SK-N-SH (cell line): ENCODE data around the gene LHFPL6. TPM values are rescaled to one million over a fixed set of nuclear protein-coding genes. Genes with fewer than 3 reads are reported as not detected.

ENCODE experiments used
- CTCF ChIA-PET: fragments of 300-600, 350-600 bp; formaldehyde crosslinking; extraction: SDS; loops from one replicate; lab custom pipeline; 2021; lab: Yijun Ruan, JAX
- POLR2A ChIA-PET: fragments of 350-600 bp; sonication (Branson Sonifier 250); formaldehyde crosslinking; extraction: SDS; loops from one replicate; lab custom pipeline; 2020; ENCODE audit warnings: antibody characterized with exemption, inconsistent platforms; lab: Yijun Ruan, JAX
- DNase-seq: peaks from one replicate; pipeline ENCODE4 v3.0.0; 2012
- H2AFZ ChIP-seq: fragments of 200-600 bp; sonication (generic); 2 replicates; pipeline ENCODE4 v1.8.1; 2016; ENCODE audit warnings: antibody characterized with exemption, mild to moderate bottlenecking, low read depth
- H3F3A ChIP-seq: fragments of 200-600 bp; sonication (generic); replicated peaks from 2 replicates; pipeline ENCODE3; 2016; ENCODE audit warnings: antibody characterized with exemption, mild to moderate bottlenecking; ENCODE audit not compliant: insufficient read depth
- H3K27ac ChIP-seq, 2 experiments: fragments of 200-500 bp in 1 of 2; fragments of 200-600 bp in 1 of 2; sonication (Bioruptor generic) in 1 of 2; sonication (generic), shearing (Covaris generic) in 1 of 2; 2 replicates each; pipeline versions ENCODE4 v1.5.1 to v1.6.1; 2014 to 2016; ENCODE audit warnings: low read depth in 2 of 2, inconsistent platforms in 1 of 2, low read length in 1 of 2, mild to moderate bottlenecking in 1 of 2, mixed read lengths in 1 of 2
- H3K27me3 ChIP-seq: fragments of 200-600 bp; sonication (generic), shearing (Covaris generic); 2 replicates; pipeline ENCODE4 v1.6.1; 2016; ENCODE audit warnings: mixed run types; ENCODE audit not compliant: insufficient read depth
- H3K36me3 ChIP-seq, 2 experiments: fragments of 200-500 bp in 1 of 2; fragments of 200-600 bp in 1 of 2; sonication (Bioruptor generic) in 1 of 2; sonication (generic) in 1 of 2; replicated peaks in 1 of 2; 2 replicates each; pipeline versions ENCODE3 to v1.5.1; 2014 to 2016; ENCODE audit warnings: low read length in 1 of 2, mild to moderate bottlenecking in 1 of 2; ENCODE audit not compliant: insufficient read depth in 2 of 2, control insufficient read depth in 1 of 2
- H3K4me1 ChIP-seq, 2 experiments: fragments of 200-500 bp in 1 of 2; fragments of 200-600 bp in 1 of 2; sonication (Bioruptor generic) in 1 of 2; sonication (generic), shearing (Covaris generic) in 1 of 2; 2 replicates each; pipeline versions ENCODE4 v1.5.1 to v1.6.1; 2014 to 2016; ENCODE audit warnings: low read depth in 1 of 2, low read length in 1 of 2, mixed run types in 1 of 2; ENCODE audit not compliant: insufficient read depth in 2 of 2, control insufficient read depth in 1 of 2
- H3K4me2 ChIP-seq: fragments of 200-600 bp; sonication (generic), shearing (Covaris generic); 2 replicates; pipeline ENCODE4 v1.6.1; 2017; ENCODE audit warnings: mixed run types
- H3K4me3 ChIP-seq, 2 experiments: fragments of 200-500 bp in 1 of 2; fragments of 200-600 bp in 1 of 2; sonication (Bioruptor generic) in 1 of 2; sonication (generic), shearing (Covaris generic) in 1 of 2; 2 replicates each; pipeline versions ENCODE4 v1.5.1 to v1.8.1; 2014 to 2016; ENCODE audit warnings: low read depth in 2 of 2, inconsistent platforms in 1 of 2, low read length in 1 of 2, mild to moderate bottlenecking in 1 of 2, mixed read lengths in 1 of 2, moderate library complexity in 1 of 2
- H3K79me2 ChIP-seq: fragments of 200-600 bp; sonication (generic); 2 replicates; pipeline ENCODE4 v1.8.1; 2017; ENCODE audit warnings: mild to moderate bottlenecking; ENCODE audit not compliant: insufficient read depth
- H3K9ac ChIP-seq: fragments of 200-600 bp; sonication (generic); 2 replicates; pipeline ENCODE4 v1.6.1; 2017; ENCODE audit warnings: mixed run types
- H3K9me2 ChIP-seq: fragments of 200-600 bp; sonication (generic); 2 replicates; pipeline ENCODE4 v1.6.1; 2017; ENCODE audit warnings: mixed run types
- H3K9me3 ChIP-seq: fragments of 200-600 bp; sonication (generic); 2 replicates; pipeline ENCODE4 v1.6.1; 2017; ENCODE audit warnings: mixed run types, mild to moderate bottlenecking, moderate library complexity
- H4K20me1 ChIP-seq: fragments of 200-600 bp; sonication (generic); 2 replicates; pipeline ENCODE4 v1.6.1; 2017; ENCODE audit warnings: mild to moderate bottlenecking, mixed run types; ENCODE audit not compliant: insufficient read depth
- ELF1 ChIP-seq: IDR thresholded peaks from 2 replicates; pipeline ENCODE4 v1.4.0; 2012
- EP300 ChIP-seq, 2 experiments: IDR thresholded peaks; 2 replicates each; pipeline versions ENCODE4 v1.4.0 to v1.6.1; 2012; ENCODE audit warnings: borderline replicate concordance in 1 of 2, low read depth in 1 of 2, low read length in 1 of 2
- EZH2phosphoT487 ChIP-seq: fragments of 200-600 bp; sonication (generic); IDR thresholded peaks from 2 replicates; pipeline ENCODE4 v1.6.1; 2017; ENCODE audit warnings: low read depth, mixed run types, mild to moderate bottlenecking, antibody characterized with exemption, moderate library complexity, borderline replicate concordance
- FOSL2 ChIP-seq: IDR thresholded peaks from 2 replicates; pipeline ENCODE4 v1.4.0; 2012; ENCODE audit warnings: low read depth, mild to moderate bottlenecking, moderate library complexity, borderline replicate concordance
- FOXJ3 ChIP-seq: sonication (generic); formaldehyde crosslinking; IDR thresholded peaks from 2 replicates; pipeline ENCODE4 v1.5.1; 2020; ENCODE audit warnings: mild to moderate bottlenecking, missing genetic modification reagents
- FOXM1 ChIP-seq: IDR thresholded peaks from 2 replicates; pipeline ENCODE4 v1.4.0; 2012; ENCODE audit warnings: low read depth, mild to moderate bottlenecking
- IRF3 ChIP-seq: fragments of 150-350 bp; IDR thresholded peaks from 2 replicates; pipeline ENCODE4 v1.6.1; 2016; ENCODE audit warnings: mild to moderate bottlenecking, low read depth, low read length
- MEF2A ChIP-seq: IDR thresholded peaks from 2 replicates; pipeline ENCODE4 v1.4.0; 2012; ENCODE audit warnings: low read depth, borderline replicate concordance
- PBX3 ChIP-seq: IDR thresholded peaks from 2 replicates; pipeline ENCODE4; 2012
- POLR2AphosphoS5 ChIP-seq: IDR thresholded peaks from 2 replicates; pipeline ENCODE4 v1.6.1; 2012; ENCODE audit warnings: low read depth, low read length
- RAD21 ChIP-seq: IDR thresholded peaks from 2 replicates; pipeline ENCODE4 v1.6.1; 2012; ENCODE audit warnings: mild to moderate bottlenecking, low read length
- RCOR1 ChIP-seq: fragments of 150-350 bp; IDR thresholded peaks from 2 replicates; pipeline ENCODE4 v1.6.1; 2017; ENCODE audit warnings: antibody characterized with exemption, low read length
- REST ChIP-seq: IDR thresholded peaks from 2 replicates; pipeline ENCODE4 v1.6.1; 2012; ENCODE audit warnings: mild to moderate bottlenecking, low read depth, low read length, moderate library complexity
- TAF1 ChIP-seq: IDR thresholded peaks from 2 replicates; pipeline ENCODE4 v1.6.1; 2012; ENCODE audit warnings: low read depth, mild to moderate bottlenecking, low read length, moderate library complexity, borderline replicate concordance
- TEAD4 ChIP-seq: IDR thresholded peaks from 2 replicates; pipeline ENCODE4 v1.4.0; 2012; ENCODE audit warnings: mild to moderate bottlenecking, borderline replicate concordance; ENCODE audit not compliant: insufficient read depth
- USF1 ChIP-seq: IDR thresholded peaks from 2 replicates; pipeline ENCODE4 v1.4.0; 2012; ENCODE audit warnings: low read depth, borderline replicate concordance
- ZBTB33 ChIP-seq: IDR thresholded peaks from 2 replicates; pipeline ENCODE4 v1.4.0; 2012; ENCODE audit warnings: low read depth, borderline replicate concordance
- WGBS: methylation state at CpG from one replicate; pipeline ENCODE4 v1.1.6; 2017; ENCODE audit warnings: low lambda C conversion rate; 5-methylcytosine and 5-hydroxymethylcytosine counted together
- polyA plus RNA-seq, 3 experiments: library from polyadenylated mRNA; depleted of rRNA; stranded (reverse); fragments of >200 nt; gene quantifications; 2 replicates each; pipeline ENCODE4 v1.2.3, GENCODE V29; 2012

Gene LHFPL6
- polyA plus RNA-seq, 1 of the 3 experiments (the other 2 are of a cell fraction), result 22.2 TPM

- 83% methylated on average over 5 of the region's 5 CpGs for WGBS
- no peaks in the 10 kb centered on the region for H3K9me3 ChIP-seq
- H3K27ac ChIP-seq, result no peak overlapping the region
- CTCF ChIA-PET, result interaction anchor here (0.6 kb wide), 1 partner anchor 24 kb away, joined by 3 read pairs; no protein-coding TSS in a partner anchor
- POLR2A ChIA-PET, result no interaction called here
- no peak overlapping the region for H3K4me2 ChIP-seq
- H3F3A ChIP-seq, result no peaks in the 10 kb centered on the region
- no peak overlapping the region for H3K4me3 ChIP-seq
- peaks cover 2 to 6% of the 10 kb centered on the region in 2 experiments; a peak in 2 of 4 replicates for H3K4me1 ChIP-seq
- H3K27me3 ChIP-seq, result no peaks in the 10 kb centered on the region
- no peak for DNase-seq
- TF ChIP-seq TEAD4, result no peak
- H3K9ac ChIP-seq, result no peak overlapping the region
- no peaks in the 10 kb centered on the region for H3K9me2 ChIP-seq
- H3K36me3 ChIP-seq, result no peaks in the 10 kb centered on the region
- H2AFZ ChIP-seq, result no peak overlapping the region
- H3K79me2 ChIP-seq, result no peaks in the 10 kb centered on the region
- H4K20me1 ChIP-seq, result no peaks in the 10 kb centered on the region
Measured at GRCh38 chr13:39345982-39346381, 257.0 kb downstream of the LHFPL6 start.

- H3K79me2 ChIP-seq, result no peaks in the 10 kb centered on the region
- H3K4me2 ChIP-seq, result no peak overlapping the region
- H4K20me1 ChIP-seq, result no peaks in the 10 kb centered on the region
- H3K9me3 ChIP-seq, result no peaks in the 10 kb centered on the region
- no peak for DNase-seq
- WGBS, result 30% methylated on average over 1 of the region's 1 CpG
- CTCF ChIA-PET, result interaction anchor here (0.6 to 2.1 kb wide), 3 partner anchors 197 to 1840 kb away, joined by 3 to 4 read pairs (median 3); no protein-coding TSS in a partner anchor
- no peak overlapping the region for H3K9ac ChIP-seq
- no peak overlapping the region for H3K27ac ChIP-seq
- H3K4me1 ChIP-seq, result no peaks in the 10 kb centered on the region
- no peaks in the 10 kb centered on the region for H3K27me3 ChIP-seq
- no peak overlapping the region for H2AFZ ChIP-seq
- H3K9me2 ChIP-seq, result no peaks in the 10 kb centered on the region
- H3F3A ChIP-seq, result no peaks in the 10 kb centered on the region
- POLR2A ChIA-PET, result no interaction called here
- no peak overlapping the region for H3K4me3 ChIP-seq
- H3K36me3 ChIP-seq, result no peaks in the 10 kb centered on the region
- TF ChIP-seq USF1 (no peak), FOXJ3 (CRISPR knock-in tag) (no peak), EP300 (IDR thresholded peaks at IDR 0.05; ENCODE audit: borderline replicate concordance in 1 of 2, low read depth in 1 of 2, low read length in 1 of 2) (no peak), ELF1 (no peak), MEF2A (no peak), POLR2AphosphoS5 (no peak), RCOR1 (no peak), TEAD4 (no peak), PBX3 (no peak), EZH2phosphoT487 (no peak), TAF1 (no peak), ZBTB33 (no peak), RAD21 (no peak), REST (no peak), IRF3 (no peak), FOXM1 (no peak), FOSL2 (no peak)
Measured at GRCh38 chr13:39341251-39341650, 261.7 kb downstream of the LHFPL6 start.
